HL-60/S4 (cell line): ENCODE results near the gene SHC3.

Experiments used
- in situ Hi-C: fragments of 300-500 bp; cut with MboI; formaldehyde crosslinking; loops from 2 replicates; pipeline ENCODE4 v1.14.3; 2022; ENCODE audit warnings: low sequenced_read_pairs

SHC3 gene

DNA sequence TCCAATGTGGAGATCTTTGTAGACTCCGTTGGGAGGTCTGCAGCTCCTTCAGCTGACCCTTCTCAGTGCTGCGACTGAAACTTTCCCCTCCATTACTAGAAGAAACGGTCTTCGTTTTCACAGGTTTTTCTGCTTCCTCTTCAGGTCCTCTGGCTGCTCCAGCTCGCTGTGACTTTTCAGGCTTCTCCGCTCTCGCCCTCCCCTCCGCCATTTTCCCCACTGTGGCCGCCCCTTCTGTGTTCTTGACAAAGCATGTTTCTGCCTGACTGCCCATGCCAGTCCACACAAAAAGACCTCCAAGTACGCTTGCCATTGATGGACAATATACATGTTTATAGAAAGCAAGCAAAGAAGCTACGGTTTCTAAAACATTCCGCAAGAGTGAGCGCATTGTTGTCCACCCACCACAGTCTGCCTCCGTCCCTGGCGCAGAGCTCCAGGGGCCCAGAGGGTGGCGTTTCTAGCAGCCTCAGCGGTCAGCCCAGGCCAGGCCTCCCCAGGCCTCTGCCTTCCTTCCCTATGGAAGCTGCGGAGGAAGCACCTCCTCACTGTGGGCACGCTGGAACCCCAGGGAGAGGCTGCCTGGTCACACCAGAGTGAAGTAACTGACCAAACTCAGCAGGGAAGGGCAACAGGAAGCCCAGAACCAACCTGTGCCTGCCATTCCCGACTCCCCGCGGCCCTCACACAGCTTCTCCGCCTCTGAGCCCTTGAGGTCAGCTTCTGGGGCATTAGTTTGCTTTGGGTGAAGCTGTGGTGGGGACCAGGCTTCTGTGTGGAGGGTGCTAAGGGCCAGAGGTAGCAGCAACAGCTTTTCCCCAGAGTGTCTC, 207.3 kb downstream of the SHC3 start:
- in situ Hi-C loops = no loop called here

- in situ Hi-C loops = no loop called here
Measured at GRCh38 chr9:88969646-88970373, 208.8 kb downstream of the SHC3 start.

GRCh38 chr9:88968799-88969198, 209.8 kb downstream of the SHC3 start:
- in situ Hi-C loops = no loop called here

DNA sequence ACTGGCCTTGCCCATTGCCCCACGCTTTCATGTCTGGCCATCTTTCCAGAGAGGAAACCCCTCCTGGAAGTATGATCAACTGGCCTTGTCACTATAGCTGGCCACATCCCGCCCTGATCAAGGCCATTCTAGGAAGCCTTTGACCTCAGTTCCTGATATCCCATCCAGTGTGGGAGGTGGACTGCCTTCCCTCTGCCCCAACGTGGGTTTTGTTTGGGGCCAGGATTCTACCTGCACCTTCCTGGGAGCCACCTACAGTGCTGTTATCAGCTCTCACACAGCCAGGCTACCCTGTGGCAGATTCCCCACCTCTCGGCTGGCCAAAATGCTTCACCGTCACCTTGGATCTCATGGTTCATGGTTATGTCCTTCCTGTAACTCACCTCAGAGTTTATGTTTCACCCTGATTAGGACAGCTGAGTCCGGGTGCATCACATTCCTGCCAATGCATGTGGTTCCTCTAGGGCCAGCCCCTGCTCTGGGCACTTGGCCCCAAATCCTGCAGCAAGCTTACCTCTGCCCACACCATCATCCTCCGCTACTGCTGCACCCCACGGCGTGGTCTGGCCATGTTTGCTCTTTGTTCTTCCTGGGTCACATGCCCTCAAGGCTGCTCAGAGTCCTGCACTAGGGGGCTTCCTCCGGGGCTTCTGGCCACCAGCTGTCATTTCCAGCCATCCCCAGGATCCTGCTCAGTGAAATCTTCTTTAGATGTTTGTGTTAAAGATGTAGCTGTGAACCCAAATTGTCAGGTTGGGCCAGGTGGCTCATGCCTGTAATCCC, 211.5 kb downstream of the SHC3 start:
- in situ Hi-C loops = no loop called here

- in situ Hi-C loops = no loop called here
Measured at GRCh38 chr9:88965473-88965872, 213.1 kb downstream of the SHC3 start.

GRCh38 chr9:88960632-88961031, 218.0 kb downstream of the SHC3 start:
- in situ Hi-C loops = no loop called here

DNA sequence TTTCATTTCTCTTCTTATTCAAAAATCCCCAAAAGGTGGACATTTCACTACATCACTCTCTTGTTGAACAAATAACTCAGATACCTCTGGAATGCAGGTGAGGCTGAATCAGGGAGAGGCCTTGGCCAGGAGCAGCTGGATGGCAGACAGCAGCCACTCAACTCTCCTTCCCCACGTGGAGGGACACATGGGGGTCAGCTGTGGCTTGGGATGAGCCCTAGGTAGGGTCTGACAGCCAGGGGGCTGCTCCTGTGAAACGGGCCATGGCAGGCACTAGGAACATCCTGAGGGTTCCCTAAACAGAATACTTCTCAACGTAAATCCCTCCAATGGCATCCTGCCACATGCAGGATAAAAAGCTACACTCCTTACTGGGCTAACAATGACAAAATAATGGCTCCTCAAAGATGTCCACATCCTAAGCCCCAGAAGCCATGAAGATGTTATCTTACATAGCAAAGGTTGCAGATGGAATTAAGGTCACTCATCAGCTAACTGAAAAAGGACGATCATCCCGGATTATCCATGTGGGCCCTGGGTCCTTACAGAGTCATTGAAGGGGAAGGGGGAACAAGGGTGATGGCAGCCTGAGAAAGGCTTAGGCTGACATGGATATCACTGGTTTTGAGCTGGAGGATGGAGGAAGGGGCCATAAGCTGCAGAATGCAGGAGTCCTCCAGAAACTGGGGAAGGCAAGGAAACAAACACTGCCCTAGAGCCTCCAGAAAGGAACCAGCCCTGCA, 218.7 kb downstream of the SHC3 start:
- in situ Hi-C loops = no loop called here

DNA sequence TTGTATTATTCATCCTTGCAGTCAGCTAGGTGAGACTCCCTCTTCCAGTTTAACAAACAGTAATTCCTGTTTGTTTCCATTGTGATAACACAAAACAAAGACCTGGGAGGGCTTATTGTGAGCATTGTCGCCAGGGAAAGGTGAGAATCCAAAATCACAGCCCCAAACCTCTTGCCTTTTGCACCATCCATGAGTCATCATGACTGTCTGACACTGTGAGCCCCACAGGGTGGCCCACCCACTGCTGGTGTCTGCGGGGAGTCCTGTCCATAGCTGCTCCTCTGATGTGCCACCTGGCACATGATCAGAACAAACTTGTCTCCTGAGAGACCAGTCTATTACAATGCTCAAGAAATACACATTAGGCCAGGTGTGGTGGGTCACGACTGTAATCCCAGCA, 221.1 kb downstream of the SHC3 start:
- in situ Hi-C loops = no loop called here
